Heart left ventricle (tissue), 16 donors: ENCODE data around the gene TAGLN. TPM values are rescaled to one million over a fixed set of nuclear protein-coding genes. Genes with fewer than 3 reads are reported as not detected.

Experiments
- ATAC-seq, 4 donors: fragments of 200-7000 bp; cut with Tn5 transposase; one replicate each; pipeline ENCODE4 v1.9.1; 2020 to 2022; ENCODE audit warnings: moderate library complexity in 4 of 4, mild to moderate bottlenecking in 3 of 4, moderate number of reproducible peaks in 1 of 4
- DNase-seq, 5 donors: peaks; one replicate each; pipeline ENCODE4 v3.0.0-alpha.2; 2020
- H3K27ac ChIP-seq, 12 donors: fragments of 200-600 bp; sonication (generic) in 4 of 12; one replicate each; pipeline versions ENCODE4 v1.5.0 to v1.8.0; 2016 to 2022; ENCODE audit warnings: mild to moderate bottlenecking in 2 of 12
- H3K27me3 ChIP-seq, 9 donors: fragments of 200-600 bp; sonication (generic) in 2 of 9; one replicate each; pipeline versions ENCODE4 v1.5.1 to v1.8.0; 2016 to 2022; ENCODE audit warnings: mild to moderate bottlenecking in 3 of 9
- H3K36me3 ChIP-seq, 9 donors: fragments of 200-600 bp; sonication (generic) in 2 of 9; one replicate each; pipeline versions ENCODE4 v1.5.0 to v1.8.0; 2018 to 2022; ENCODE audit warnings: mild to moderate bottlenecking in 2 of 9
- H3K4me1 ChIP-seq, 12 donors: fragments of 200-600 bp; sonication (generic) in 4 of 12; one replicate each; pipeline versions ENCODE4 v1.5.0 to v1.8.0; 2016 to 2022; ENCODE audit warnings: mild to moderate bottlenecking in 3 of 12
- H3K4me3 ChIP-seq, 12 donors: fragments of 200-600 bp; sonication (generic) in 4 of 12; one replicate each; pipeline versions ENCODE4 v1.5.0 to v1.8.0; 2017 to 2022; ENCODE audit warnings: mild to moderate bottlenecking in 9 of 12, moderate library complexity in 4 of 12
- H3K9me3 ChIP-seq, 12 donors: fragments of 200-600 bp; sonication (generic) in 4 of 12; one replicate each; pipeline versions ENCODE4 v1.5.0 to v1.8.0; 2016 to 2022; ENCODE audit warnings: mild to moderate bottlenecking in 1 of 12
- CTCF ChIP-seq, 12 donors: fragments of 200-600 bp; sonication (generic) in 4 of 12; IDR thresholded peaks; one replicate each; pipeline versions ENCODE4 v1.5.0 to v1.8.0; 2018 to 2022; ENCODE audit warnings: antibody characterized with exemption in 12 of 12, mild to moderate bottlenecking in 5 of 12
- POLR2A ChIP-seq, 2 donors: fragments of 450-650 bp; IDR thresholded peaks; one replicate each; pipeline ENCODE4 v1.6.1; 2017; ENCODE audit warnings: antibody characterized with exemption in 2 of 2, mild to moderate bottlenecking in 2 of 2, moderate library complexity in 2 of 2
- WGBS, 4 donors: extraction: QIAGEN DNeasy Blood & Tissue Kit in 2 of 4; methylation state at CpG; one replicate each; pipeline versions ENCODE4 v1.1.5 to v1.1.7; 2013 to 2018; 5-methylcytosine and 5-hydroxymethylcytosine counted together
- intact Hi-C, 10 donors: fragments of 100-400 bp; cut with DNase I; formaldehyde crosslinking; loops; one replicate each; pipeline versions ENCODE4 v1.11.1 to v1.14.2; 2022
- polyA plus RNA-seq, 2 donors: library from polyadenylated mRNA; stranded (reverse); fragments of 200-250 nt; gene quantifications; one replicate each; pipeline ENCODE4 v1.2.3, GENCODE V29; 2013
- total RNA-seq, 9 donors: library from RNA; depleted of rRNA in 2 of 9; stranded (reverse); fragments of >200 nt in 2 of 9; fragmentation: NEBNext Ultra II Directional in 3 of 9; extraction: Animal tissue kit (Norgen Biotek cat#: 25700) in 3 of 9; gene quantifications; one replicate each; pipeline versions ENCODE4 v1.1.0 to v1.2.4, GENCODE V29; 2016 to 2023
- donor health status: ischemic (EF 13 %, LVEDD 7.1; RV severe dilation, severe dysfunction).
- donor health status: healthy with polysubstance abuse.
- donor health status: DM: no; HTN: yes; CAD: no.
- donor health status: DM: no; HTN: no; CAD: no.
- donor health status: ischemic (EF 25% LVEDD 6.9; RV normal size, moderate dysfunction).
- donor health status: ischemic (EF 25% LVEDD 5.7; RV mildly dilated, moderate dysfunction).
- donor health status: healthy.
- donor health status: DM: yes; HTN: yes; CAD: no.
- donor health status: ischemic (EF 35%, LVEDD 5.7; RV mildly dilated, moderate dysfunction).
- donor health status: nonischemic (EF 11% LVEDD 7.7; RV severe dilation, severe dysfunction).
- donor health status: DM: yes; HTN: yes; CAD: no.
- donor health status: PGD.
- donor health status: ischemic (EF 29% LVEDD 5.4; RV normal size, mild dysfunction).
- donor health status: nonischemic (EF 23%, LVEDD 6.1; RV moderate dilation, normal function).

The TAGLN gene
- total and polyA plus RNA-seq, 11 donors, result 63.7 to 399 (median 187) TPM

DNA sequence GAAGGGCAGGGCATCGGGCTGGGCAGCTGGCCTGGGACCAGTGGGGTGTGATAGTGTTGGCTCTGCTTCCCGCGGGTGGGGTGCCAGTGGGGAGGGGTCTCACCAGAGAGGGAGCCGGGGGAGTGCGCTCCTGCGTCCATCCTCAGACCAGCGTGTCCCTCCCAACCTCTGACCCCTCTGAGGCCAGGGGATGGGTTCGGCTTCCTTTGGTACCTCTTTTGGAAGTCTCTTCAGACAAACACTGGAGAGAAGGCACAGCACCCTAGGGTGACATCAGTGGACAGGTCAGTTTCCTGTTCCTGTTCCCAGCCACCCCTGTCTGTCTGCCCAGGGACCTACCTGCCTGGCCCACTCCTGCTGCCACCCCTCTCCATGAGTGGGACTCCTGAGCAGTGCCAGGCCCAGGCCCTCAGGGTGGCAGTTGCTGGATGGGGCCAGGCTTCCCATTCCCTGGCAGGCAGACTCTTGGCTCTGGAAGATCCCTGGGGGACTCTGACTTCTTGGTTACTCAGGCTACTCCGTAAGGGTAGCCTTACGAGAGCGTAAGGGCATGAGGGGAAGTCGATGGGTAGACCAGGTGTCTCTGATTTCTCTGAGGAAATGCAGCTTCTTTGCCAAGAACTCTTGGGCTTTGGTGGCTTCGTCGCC, 2.6 kb downstream of the TAGLN start:
- intact Hi-C loops, result no loop called here
- Histone ChIP-seq H3K27me3 (no peaks in the 10 kb centered on the region), H3K4me3 (peak overlapping the region in 10 of 12 donors; percentile 7 to 80 (median 50)), H3K27ac (peak overlapping the region in 11 of 12 donors; percentile 23 to 99 (median 75)), H3K36me3 (peaks cover 0 to 39% (median 31%) of the 10 kb centered on the region in 9 donors), H3K4me1 (peaks cover 0 to 66% (median 30%) of the 10 kb centered on the region in 12 donors), H3K9me3 (no peaks in the 10 kb centered on the region)
- 62 to 74% (median 66%) methylated on average over 12 to 14 of the region's 14 CpGs for WGBS, 4 donors
- DNase-seq, result peak in 3 of 5 donors; percentile 10 to 55 (median 26)
- no peak for ATAC-seq
- no peak for TF ChIP-seq CTCF (IDR thresholded peaks at IDR 0.05)
- TF ChIP-seq POLR2A (IDR thresholded peaks at IDR 0.05), result no peak

DNA sequence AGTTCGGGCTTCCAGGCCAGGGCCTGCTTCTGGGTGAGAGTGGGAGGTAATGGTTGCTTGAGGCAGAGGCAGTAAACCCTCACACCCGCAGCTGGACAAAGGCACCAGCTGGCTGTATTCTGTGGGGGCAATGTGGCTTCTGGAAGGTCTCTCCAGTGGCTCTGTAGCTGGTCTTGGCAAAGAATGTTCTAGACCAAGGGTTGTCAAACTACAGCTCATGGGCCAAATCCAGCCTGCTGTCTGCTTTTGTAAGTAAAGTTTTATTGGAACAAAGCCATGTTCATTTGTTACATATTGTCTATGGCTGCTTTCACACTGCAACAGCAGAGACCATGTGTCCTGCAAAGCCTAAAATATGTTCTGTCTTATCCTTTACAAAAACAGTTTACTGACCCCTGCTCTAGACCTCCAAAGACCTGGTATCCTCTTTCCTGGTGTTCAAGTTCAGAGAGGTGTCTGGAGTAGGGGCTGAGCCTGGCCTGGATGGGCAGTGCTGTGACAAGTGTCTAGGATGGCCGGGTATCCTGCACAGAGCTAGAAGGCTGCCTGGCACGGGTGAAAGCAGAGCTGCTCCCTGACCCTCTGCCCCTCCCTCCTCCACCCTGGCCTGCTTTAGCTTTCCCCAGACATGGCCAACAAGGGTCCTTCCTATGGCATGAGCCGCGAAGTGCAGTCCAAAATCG, 3.4 kb downstream of the TAGLN start:
- DNase-seq (peak in 1 of 5 donors; percentile 44), ATAC-seq (no peak)
- peaks cover 0 to 62% (median 30%) of the 10 kb centered on the region in 12 donors for H3K4me1 ChIP-seq
- TF ChIP-seq POLR2A (IDR thresholded peaks at IDR 0.05) (no peak), CTCF (IDR thresholded peaks at IDR 0.05) (no peak)
- peaks cover 0 to 33% (median 27%) of the 10 kb centered on the region in 9 donors for H3K36me3 ChIP-seq
- H3K27ac ChIP-seq, result peak overlapping the region in 10 of 12 donors; percentile 23 to 99 (median 78)
- intact Hi-C loops, result no loop called here
- H3K27me3 ChIP-seq, result no peaks in the 10 kb centered on the region
- WGBS, 4 donors, result 84 to 94% (median 88%) methylated on average over 7 of the region's 7 CpGs
- H3K4me3 ChIP-seq, result peak overlapping the region in 8 of 12 donors; percentile 44 to 80 (median 54)
- no peaks in the 10 kb centered on the region for H3K9me3 ChIP-seq

DNA sequence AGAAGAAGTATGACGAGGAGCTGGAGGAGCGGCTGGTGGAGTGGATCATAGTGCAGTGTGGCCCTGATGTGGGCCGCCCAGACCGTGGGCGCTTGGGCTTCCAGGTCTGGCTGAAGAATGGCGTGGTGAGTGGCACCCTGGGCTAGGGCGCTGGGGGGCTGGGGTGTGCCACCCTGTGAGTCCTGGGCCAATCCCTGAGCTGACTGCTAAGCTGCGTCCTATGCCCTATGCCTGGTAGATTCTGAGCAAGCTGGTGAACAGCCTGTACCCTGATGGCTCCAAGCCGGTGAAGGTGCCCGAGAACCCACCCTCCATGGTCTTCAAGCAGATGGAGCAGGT, 3.9 kb downstream of the TAGLN start:
- H3K4me1 ChIP-seq, result peaks cover 0 to 58% (median 28%) of the 10 kb centered on the region in 12 donors
- no peaks in the 10 kb centered on the region for H3K27me3 ChIP-seq

More for the DNA sequence above, 3.9 kb downstream of the TAGLN start:
- H3K27ac ChIP-seq, result peak overlapping the region in 8 of 12 donors; percentile 12 to 99 (median 85)
- H3K36me3 ChIP-seq, result peaks cover 0 to 33% (median 27%) of the 10 kb centered on the region in 9 donors
- ATAC-seq (no peak), DNase-seq (peak in 1 of 5 donors; percentile 29)
- no peak for TF ChIP-seq CTCF (IDR thresholded peaks at IDR 0.05)
- TF ChIP-seq POLR2A (IDR thresholded peaks at IDR 0.05), result no peak
- peak overlapping the region in 6 of 12 donors; percentile 15 to 80 (median 61) for H3K4me3 ChIP-seq
- intact Hi-C loops, result no loop called here
- H3K9me3 ChIP-seq, result no peaks in the 10 kb centered on the region
- 90 to 99% (median 96%) methylated on average over 10 of the region's 10 CpGs for WGBS, 4 donors
